ENCODE measurements around the gene TMEM207. TPM values are rescaled to one million over a fixed set of nuclear protein-coding genes. Genes with fewer than 3 reads are reported as not detected.

Gene TMEM207
- polyA plus RNA-seq, 10 donors: not detected

DNA sequence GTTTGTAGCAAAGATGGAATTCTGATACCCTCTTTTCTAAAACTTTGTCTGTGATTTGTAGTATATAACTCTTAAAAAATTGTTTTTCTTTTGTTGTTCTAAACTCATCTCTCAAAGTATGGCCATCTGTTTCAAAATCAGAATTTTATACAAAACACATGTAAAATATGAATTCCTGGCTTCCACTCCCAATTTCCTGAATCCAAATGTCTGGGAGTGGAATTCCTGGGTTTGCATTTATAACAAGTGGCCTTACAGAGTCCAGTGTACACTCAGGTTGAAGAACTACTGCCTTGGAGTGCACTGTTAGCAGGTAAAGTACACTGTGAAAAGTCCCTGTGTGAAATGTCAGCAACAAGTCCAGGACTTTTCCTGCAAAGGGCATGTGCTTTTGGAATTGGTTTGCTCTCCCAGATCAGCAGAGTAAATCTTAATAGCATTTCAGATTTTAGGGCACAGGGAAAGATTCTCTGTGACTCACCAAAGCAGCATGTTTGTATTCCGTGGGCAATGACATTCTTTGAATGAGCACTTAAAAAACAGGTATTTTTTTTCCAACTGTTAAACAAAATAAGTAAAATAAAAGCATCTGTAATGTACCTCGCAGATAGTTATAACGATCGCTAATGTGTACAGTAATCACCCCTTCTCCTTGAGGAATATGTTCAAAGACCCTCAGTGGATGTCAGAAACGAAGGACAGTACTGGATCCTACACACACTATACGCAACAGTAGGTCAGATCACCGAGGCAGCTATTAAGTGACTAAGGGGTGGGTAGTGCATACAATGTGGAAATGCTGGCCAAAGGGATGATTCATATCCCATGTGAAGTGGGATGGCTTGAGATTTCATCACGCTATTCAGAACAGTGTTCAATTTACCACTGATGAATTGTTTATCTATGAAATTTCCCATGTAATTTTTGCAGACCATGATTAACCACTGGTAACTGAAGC, 63.7 kb downstream of the TMEM207 start:
- peak; percentile 51 to 88 (median 60) for DNase-seq

DNA sequence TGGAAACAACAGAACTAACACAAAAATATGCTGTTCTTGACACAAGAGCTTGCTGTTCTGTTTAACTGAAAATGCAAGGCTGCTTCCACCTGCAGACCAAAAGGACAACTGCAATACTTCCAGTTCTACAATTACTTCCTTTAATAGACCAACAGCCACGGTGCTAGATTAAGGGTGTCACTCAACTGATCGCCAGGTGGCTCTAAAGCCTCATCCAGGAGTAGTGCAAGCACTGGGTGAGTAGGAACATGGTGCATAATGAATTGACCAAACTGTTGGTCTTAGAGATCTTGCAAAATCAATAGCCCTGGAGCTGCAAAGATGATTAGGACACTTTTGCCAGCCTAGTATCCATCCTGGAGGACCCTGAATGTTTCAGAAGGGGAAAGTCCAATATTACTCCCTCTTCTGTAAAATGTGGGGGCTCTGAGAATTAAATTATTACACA, 65.4 kb downstream of the TMEM207 start:
- DNase-seq: peak in 1 of 3 donors; percentile 11

DNA sequence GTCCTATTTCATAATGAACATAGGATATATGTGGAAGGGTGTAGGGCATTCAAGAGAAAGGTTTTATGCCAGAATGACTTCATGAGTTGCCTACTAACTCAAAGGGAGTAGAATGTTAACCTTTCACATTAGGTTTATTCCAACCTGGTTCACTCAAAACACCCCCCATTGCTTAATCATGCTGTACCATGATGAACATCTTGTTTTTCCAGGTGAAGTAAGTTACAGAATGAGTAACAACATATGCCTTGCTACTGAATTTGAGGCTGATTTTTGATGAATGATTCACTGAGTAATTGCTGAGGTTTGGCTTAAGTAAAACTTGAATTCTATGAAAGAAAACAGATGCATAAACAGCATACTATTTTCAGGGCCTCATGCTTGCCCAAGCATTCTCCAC, 67.6 kb downstream of the TMEM207 start:
- DNase-seq: peak in 1 of 3 donors; percentile 42

DNA sequence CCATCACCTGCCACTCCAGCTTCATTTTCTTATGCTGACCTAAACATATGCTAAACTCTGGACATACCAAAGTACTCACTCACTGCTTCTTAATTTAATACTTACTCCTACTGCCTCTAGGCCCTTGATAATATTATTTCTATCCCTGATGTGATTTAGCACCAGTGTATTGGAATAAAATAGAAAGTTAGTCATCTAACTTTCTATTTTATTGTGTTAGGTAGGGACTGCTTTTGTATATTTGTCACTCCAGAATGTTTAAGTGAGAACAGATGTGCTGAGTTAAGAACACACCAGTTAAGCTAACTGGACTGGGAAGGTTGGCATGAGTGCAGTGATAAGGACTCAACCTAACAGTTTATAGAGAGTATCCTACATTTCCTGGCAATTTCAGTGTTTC, 68.3 kb downstream of the TMEM207 start:
- no peak for DNase-seq

DNA sequence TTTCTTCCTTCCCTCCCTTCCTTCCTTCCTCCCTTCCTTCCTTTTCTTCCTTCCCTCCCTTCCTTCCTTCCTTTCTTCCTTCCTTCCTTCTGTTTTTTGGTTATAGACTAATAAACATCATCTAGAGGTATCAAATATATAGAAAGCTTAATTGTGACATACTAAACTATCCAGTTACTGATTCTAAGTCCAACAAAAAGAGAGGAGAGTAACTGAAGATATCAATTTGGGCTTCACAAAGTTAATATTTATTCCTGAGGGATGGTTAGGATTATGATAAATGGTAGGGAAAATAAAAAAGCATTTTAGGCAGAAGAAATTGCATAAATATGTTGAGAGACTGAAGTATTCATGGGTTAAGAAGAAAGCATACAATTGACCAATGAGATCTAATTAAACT, 69.5 kb downstream of the TMEM207 start:
- DNase-seq: no peak

Other genes with a start within 250 kb of the TMEM207 start
- 10 to 100 TPM in 1 of 10 donors, 1 to 10 TPM in 9; 2.7 to 27.9 (median 4.9) TPM for gene CLDN1, start 127.5 kb downstream of the TMEM207 start, polyA plus RNA-seq (ENCODE audit: insufficient read length in 10 of 10)
- gene CLDN16, start 61.7 kb downstream of the TMEM207 start, polyA plus RNA-seq (ENCODE audit: insufficient read length in 10 of 10): under 1 TPM in 8 of 10 donors, not detected in 2; 0.04 to 0.45 (median 0.21) TPM
- 10 to 100 TPM in 3 of 10 donors, 1 to 10 TPM in 7; 5.8 to 18.5 (median 9.3) TPM for gene IL1RAP, start 64.2 kb upstream of the TMEM207 start, polyA plus RNA-seq (ENCODE audit: insufficient read length in 10 of 10)

All from muscle of back (tissue), 11 donors.